Adrenal gland (tissue), 5 donors: Measurements from ENCODE around the gene COQ7.

ENCODE experiments used
- CTCF ChIP-seq, 6 experiments: fragments of 450-650 bp in 4 of 6; fragments of 200-600 bp in 2 of 6; sonication (generic) in 1 of 6; IDR thresholded peaks; 1 replicate in 5 of 6; 2 replicates in 1 of 6; pipeline versions ENCODE4 v1.5.1 to v1.8.0; 2016 to 2021; ENCODE audit warnings: antibody characterized with exemption in 6 of 6, mild to moderate bottlenecking in 2 of 6, moderate library complexity in 1 of 6
- POLR2A ChIP-seq, 2 donors: fragments of 450-650 bp; IDR thresholded peaks; one replicate each; pipeline ENCODE4 v1.6.1; 2017; ENCODE audit warnings: antibody characterized with exemption in 2 of 2, mild to moderate bottlenecking in 2 of 2, moderate library complexity in 1 of 2
- donor health status: DM: no; HTN: no; CAD: no.

DNA sequence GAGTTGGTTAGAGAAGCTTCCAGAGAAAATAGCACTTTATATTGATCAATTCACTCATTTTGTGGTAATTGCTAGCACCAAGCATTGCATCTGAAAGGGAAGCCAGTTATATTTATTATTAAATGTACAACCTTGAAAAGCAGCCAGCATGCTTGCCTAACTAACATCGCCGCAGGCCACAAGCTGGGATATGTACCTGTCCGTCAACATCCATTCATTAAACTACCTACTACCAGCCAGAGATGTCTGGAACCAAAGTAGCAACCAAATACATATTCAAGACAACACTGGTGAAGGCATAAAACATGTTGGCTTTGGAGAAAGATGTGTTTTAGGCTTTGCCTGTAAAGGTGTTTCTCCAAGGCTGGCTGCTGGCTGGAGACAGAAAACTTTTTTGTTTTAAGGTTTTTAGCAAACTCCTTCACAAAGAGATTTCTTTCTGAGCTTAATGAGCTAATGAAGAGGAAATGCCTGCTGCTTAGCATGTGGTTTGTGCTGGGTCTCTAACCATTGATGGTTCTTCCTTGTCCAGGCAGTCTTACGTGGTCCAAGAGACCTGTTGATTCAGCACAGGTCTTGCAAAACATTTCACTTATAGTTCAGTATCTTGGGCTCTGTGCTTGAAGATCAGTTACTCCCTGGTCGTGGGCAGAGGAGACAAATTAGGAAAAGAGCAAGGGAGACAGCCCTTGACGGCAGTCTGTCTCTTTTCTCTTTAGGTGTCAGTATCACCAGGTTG is 49.5 kb downstream of the COQ7 start:
- TF ChIP-seq POLR2A (IDR thresholded peaks at IDR 0.05), result no peak
- TF ChIP-seq CTCF (IDR thresholded peaks at IDR 0.05), result no peak
